OCI-LY7 (cell line): ENCODE measurements around the gene NPAS4.

Experiments
- CTCF ChIP-seq: fragments of 200-600 bp; sonication (generic); conservative IDR thresholded peaks from 2 replicates; pipeline ENCODE4 v1.5.1; 2014; ENCODE audit warnings: mild to moderate bottlenecking, antibody characterized with exemption, low read length, moderate library complexity, mixed read lengths
- EZH2phosphoT487 ChIP-seq: fragments of 200-600 bp; sonication (generic); IDR thresholded peaks from 2 replicates; pipeline ENCODE4 v1.6.1; 2018; ENCODE audit warnings: low read depth, borderline replicate concordance, mild to moderate bottlenecking, mixed run types, antibody characterized with exemption, low read length, moderate library complexity, mixed read lengths

- no peak; the same call in 1 of the 2 replicates for TF ChIP-seq CTCF
- TF ChIP-seq EZH2phosphoT487 = no peak
These were observed 49.0 kb upstream of the NPAS4 start, which contains the start of gene SLC29A2 for GRCh38 chr11:66371627-66372415.
